ENCODE results near the gene USP35. TPM values are rescaled to one million over a fixed set of nuclear protein-coding genes. Genes with fewer than 3 reads are reported as not detected.
A peak's percentile ranks its signal among the peaks of the same experiment; 100 is the strongest.

Gene USP35
- total and polyA plus RNA-seq, 8 donors, result 2.2 to 13.0 (median 4.4) TPM

DNA sequence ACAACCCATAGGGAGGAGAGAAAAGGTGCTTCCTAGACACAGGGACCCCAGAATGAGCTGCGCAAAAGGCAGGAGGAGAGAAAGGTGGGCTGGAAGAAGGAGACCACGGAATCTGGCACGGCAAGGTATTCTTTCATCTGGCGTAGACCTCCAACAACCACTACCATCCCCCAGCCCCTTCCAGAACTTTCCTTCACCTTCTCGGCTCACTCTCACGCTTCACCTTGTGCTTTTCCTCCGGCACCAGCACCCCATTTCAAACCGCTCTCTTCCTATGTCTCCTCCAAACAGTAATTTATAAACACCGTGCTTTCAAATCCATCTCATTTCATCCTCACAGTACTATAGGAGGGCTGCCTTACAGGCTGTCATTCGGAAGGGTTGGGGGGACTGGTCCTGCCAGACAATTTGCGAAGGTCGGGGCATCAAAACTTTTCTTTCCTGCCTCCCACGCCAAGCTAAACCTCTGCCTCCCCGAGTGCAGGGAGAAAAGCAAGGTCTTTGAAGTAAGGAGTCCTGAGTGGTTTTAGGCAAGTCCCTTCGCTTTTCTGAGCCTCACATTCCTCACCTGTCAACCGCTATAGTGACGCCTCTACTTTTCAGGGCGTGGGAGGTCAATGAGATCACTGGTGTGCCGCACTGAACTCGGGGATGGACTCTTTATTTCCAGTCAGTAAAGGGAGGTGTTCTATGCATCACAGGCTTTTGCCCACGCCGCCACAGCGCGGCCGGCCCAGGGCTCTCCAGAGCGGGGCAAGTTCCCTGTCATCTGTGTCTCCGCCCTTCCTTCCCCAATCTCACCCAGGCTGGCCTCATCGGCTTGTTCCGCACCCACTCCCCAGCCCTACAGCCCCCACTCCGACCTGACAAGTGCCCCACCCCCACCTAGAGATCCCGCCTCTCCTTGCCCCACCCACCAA, 1.1 kb upstream of the USP35 start:
- Histone ChIP-seq H3K4me1 (peaks cover 10 to 27% (median 13%) of the 10 kb centered on the region in 3 donors), H3K4me3 (peak overlapping the region; percentile 80 to 87 (median 84)), H3K9me3 (no peaks in the 10 kb centered on the region), H3K27ac (no peak overlapping the region), H3K27me3 (no peaks in the 10 kb centered on the region), H3K36me3 (no peaks in the 10 kb centered on the region)
- FAIRE-seq, result no peak
- DNase-seq, result peak in 2 of 6 donors; percentile 74 to 83
- intact Hi-C loops (cut with DNase I), result no loop called here
- peak in 3 of 4 donors; percentile 17 to 50 (median 29) for ATAC-seq
- TF ChIP-seq, protein P1, sequence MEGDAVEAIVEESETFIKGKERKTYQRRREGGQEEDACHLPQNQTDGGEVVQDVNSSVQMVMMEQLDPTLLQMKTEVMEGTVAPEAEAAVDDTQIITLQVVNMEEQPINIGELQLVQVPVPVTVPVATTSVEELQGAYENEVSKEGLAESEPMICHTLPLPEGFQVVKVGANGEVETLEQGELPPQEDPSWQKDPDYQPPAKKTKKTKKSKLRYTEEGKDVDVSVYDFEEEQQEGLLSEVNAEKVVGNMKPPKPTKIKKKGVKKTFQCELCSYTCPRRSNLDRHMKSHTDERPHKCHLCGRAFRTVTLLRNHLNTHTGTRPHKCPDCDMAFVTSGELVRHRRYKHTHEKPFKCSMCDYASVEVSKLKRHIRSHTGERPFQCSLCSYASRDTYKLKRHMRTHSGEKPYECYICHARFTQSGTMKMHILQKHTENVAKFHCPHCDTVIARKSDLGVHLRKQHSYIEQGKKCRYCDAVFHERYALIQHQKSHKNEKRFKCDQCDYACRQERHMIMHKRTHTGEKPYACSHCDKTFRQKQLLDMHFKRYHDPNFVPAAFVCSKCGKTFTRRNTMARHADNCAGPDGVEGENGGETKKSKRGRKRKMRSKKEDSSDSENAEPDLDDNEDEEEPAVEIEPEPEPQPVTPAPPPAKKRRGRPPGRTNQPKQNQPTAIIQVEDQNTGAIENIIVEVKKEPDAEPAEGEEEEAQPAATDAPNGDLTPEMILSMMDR (IDR thresholded peaks at IDR 0.05), result no peak
- 15 to 18% methylated on average over 31 of the region's 31 CpGs for WGBS, 2 donors

DNA sequence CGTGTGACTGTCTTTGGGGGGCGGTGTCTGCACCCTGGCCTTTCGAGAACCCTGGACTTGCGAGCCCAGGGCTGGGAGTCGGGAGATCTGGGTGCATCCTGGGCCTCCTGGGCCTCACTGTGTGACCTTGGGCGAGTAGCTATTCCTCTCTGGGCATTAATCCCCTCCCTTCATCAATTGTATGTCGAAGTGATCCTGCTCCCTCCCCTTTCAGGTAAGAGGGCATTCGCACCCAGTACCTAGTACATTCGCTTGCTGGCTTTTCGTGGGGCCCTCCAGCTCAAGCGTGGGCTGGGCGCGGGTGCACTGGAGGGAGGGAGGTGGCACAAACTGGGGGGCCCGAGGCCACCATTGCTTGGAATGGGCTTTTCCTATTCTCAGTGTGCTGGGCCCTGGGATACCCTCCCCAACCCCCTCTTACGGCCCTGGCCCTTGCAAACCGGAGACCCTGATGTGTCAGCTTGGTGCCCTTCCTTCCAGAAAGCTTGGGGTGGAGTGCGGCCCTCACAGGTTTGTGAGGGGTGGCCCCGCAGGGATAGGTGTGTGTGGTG, 530 bp downstream of the USP35 start:
- peak overlapping the region; percentile 28 to 58 (median 50) for H3K27ac ChIP-seq
- DNase-seq, result peak in 1 of 6 donors; percentile 61
- no peaks in the 10 kb centered on the region for H3K36me3 ChIP-seq
- intact Hi-C loops (cut with DNase I), result no loop called here
- WGBS, 2 donors, result 17 to 20% methylated on average over 18 of the region's 18 CpGs
- peaks cover 16 to 43% (median 27%) of the 10 kb centered on the region in 3 donors for H3K4me1 ChIP-seq
- no peak for ATAC-seq
- H3K4me3 ChIP-seq, result peak overlapping the region; percentile 80 to 87 (median 84)
- TF ChIP-seq, protein P1 (IDR thresholded peaks at IDR 0.05), result no peak
- FAIRE-seq, result no peak
- H3K27me3 ChIP-seq, result no peaks in the 10 kb centered on the region
- no peaks in the 10 kb centered on the region for H3K9me3 ChIP-seq

DNA sequence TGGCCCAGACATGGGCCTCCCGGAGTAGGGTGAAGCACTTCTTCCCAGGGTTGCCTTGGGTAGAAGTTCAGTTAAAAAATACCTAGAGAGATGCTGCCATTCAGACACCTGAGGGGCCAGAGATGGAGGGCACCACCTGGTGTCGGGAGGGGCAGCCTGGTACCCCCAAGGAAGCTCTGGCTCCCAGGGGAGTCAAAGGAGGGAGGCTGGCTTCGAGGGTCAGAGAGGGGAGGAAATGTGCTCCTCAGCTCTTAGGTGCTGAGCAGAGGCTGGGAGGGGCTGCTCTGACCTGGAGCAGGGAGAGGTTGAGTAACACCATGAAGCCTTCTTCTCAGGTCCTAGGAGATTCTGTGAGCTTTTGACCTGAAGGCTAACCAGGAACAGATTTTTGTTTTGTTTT, 1.1 kb downstream of the USP35 start:
- FAIRE-seq (no peak), ATAC-seq (no peak), DNase-seq (peak in 1 of 6 donors; percentile 33)
- H3K9me3 ChIP-seq, result no peaks in the 10 kb centered on the region
- H3K36me3 ChIP-seq, result no peaks in the 10 kb centered on the region
- WGBS, 2 donors, result 37 to 38% methylated on average over 3 of the region's 3 CpGs
- H3K4me1 ChIP-seq, result peaks cover 16 to 49% (median 28%) of the 10 kb centered on the region in 3 donors
- peak overlapping the region in 3 of 4 donors; percentile 80 to 87 (median 83) for H3K4me3 ChIP-seq
- H3K27me3 ChIP-seq, result no peaks in the 10 kb centered on the region
- intact Hi-C loops (cut with DNase I), result no loop called here
- TF ChIP-seq, protein P1 (IDR thresholded peaks at IDR 0.05), result no peak
- peak overlapping the region in 1 of 4 donors; percentile 44 for H3K27ac ChIP-seq

DNA sequence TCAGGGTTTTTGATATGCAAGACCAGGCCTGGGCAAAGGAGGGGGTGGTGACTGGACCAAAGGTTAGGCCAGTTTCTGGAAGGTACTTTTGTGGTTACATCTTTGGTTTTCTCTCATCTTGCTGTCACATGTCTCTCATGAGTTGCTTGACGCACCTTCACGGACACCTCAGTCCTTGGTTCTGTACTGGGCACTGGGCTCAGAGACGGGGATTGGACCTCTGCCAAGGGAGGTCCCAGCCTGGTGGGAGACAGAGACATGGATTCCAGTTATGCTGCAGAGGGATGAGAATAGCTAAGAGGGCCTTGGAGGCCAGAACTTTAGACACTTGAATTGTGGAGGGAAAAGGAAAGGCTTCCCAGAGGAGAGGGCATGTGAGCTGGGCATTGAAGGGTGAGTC, 1.7 kb downstream of the USP35 start:
- no peaks in the 10 kb centered on the region for H3K27me3 ChIP-seq
- H3K4me3 ChIP-seq, result no peak overlapping the region
- peaks cover 16 to 49% (median 28%) of the 10 kb centered on the region in 3 donors for H3K4me1 ChIP-seq
- H3K27ac ChIP-seq, result no peak overlapping the region
- TF ChIP-seq, protein P1 (IDR thresholded peaks at IDR 0.05), result no peak
- intact Hi-C loops (cut with DNase I), result no loop called here
- DNase-seq (no peak), FAIRE-seq (no peak), ATAC-seq (no peak)
- H3K9me3 ChIP-seq, result no peaks in the 10 kb centered on the region
- 57 to 64% methylated on average over 3 of the region's 3 CpGs for WGBS, 2 donors
- no peaks in the 10 kb centered on the region for H3K36me3 ChIP-seq
